Lung (tissue), 12 donors: ENCODE measurements around the gene TNN. TPM values are rescaled to one million over a fixed set of nuclear protein-coding genes. Genes with fewer than 3 reads are reported as not detected.
"Not testable (repeated sequence)": the region's sequence is repeated elsewhere in the genome, so short reads cannot be mapped to it uniquely, and the experiment has no call there.

ENCODE experiments used
- ATAC-seq: fragments of 200-7000 bp; cut with Tn5 transposase; one replicate; pipeline ENCODE4 v1.9.1; 2020; ENCODE audit warnings: moderate number of reproducible peaks; ENCODE audit not compliant: insufficient read depth, low FRiP score
- DNase-seq, 3 donors: peaks; one replicate each; pipeline ENCODE4 v3.0.0-alpha.2; 2013 to 2017
- H3K27ac ChIP-seq, 2 donors: one replicate each; pipeline ENCODE4 v1.5.1; 2013; ENCODE audit warnings: mild to moderate bottlenecking in 2 of 2, moderate library complexity in 2 of 2, control low read depth in 1 of 2, inconsistent platforms in 1 of 2, low read depth in 1 of 2, low read length in 1 of 2
- H3K27me3 ChIP-seq, 3 donors: one replicate each; pipeline ENCODE4 v1.5.1; 2013; ENCODE audit warnings: low read length in 2 of 3; ENCODE audit not compliant: control insufficient read depth in 3 of 3, insufficient read depth in 3 of 3
- H3K36me3 ChIP-seq, 4 donors: one replicate each; pipeline ENCODE4 v1.5.1; 2013; ENCODE audit warnings: low read length in 4 of 4, mild to moderate bottlenecking in 1 of 4, moderate library complexity in 1 of 4; ENCODE audit not compliant: control insufficient read depth in 4 of 4, insufficient read depth in 4 of 4
- H3K4me1 ChIP-seq, 5 donors: one replicate each; pipeline ENCODE4 v1.5.1; 2013; ENCODE audit warnings: low read length in 5 of 5, mild to moderate bottlenecking in 2 of 5, moderate library complexity in 1 of 5; ENCODE audit not compliant: control insufficient read depth in 5 of 5, insufficient read depth in 5 of 5
- H3K4me3 ChIP-seq: one replicate; pipeline ENCODE4 v1.5.1; 2013; ENCODE audit warnings: mild to moderate bottlenecking, control low read depth, moderate library complexity
- H3K9ac ChIP-seq, 2 donors: one replicate each; pipeline ENCODE4 v1.5.1; 2013; ENCODE audit warnings: low read length in 2 of 2, control low read depth in 1 of 2; ENCODE audit not compliant: insufficient read depth in 1 of 2
- H3K9me3 ChIP-seq, 4 donors: one replicate each; pipeline ENCODE4 v1.5.1; 2013; ENCODE audit warnings: low read length in 3 of 4, mild to moderate bottlenecking in 1 of 4, moderate library complexity in 1 of 4; ENCODE audit not compliant: control insufficient read depth in 4 of 4, insufficient read depth in 3 of 4
- CTCF ChIP-seq: IDR thresholded peaks from 2 replicates; pipeline ENCODE4 v1.5.1; 2012; ENCODE audit warnings: mild to moderate bottlenecking; ENCODE audit errors: control extremely low read depth, extremely low read depth
- WGBS, 2 donors: extraction: QIAGEN DNeasy Blood & Tissue Kit; methylation state at CpG; one replicate each; pipeline ENCODE4 v1.1.7; 2013; 5-methylcytosine and 5-hydroxymethylcytosine counted together
- polyA plus RNA-seq, 2 donors: library from polyadenylated mRNA; stranded (reverse); fragments of 200-250 nt; gene quantifications; one replicate each; pipeline ENCODE4 v1.2.1, GENCODE V29; 2013
- total RNA-seq, 2 donors: library from RNA; depleted of rRNA in 1 of 2; stranded (reverse); fragments of >200 nt in 1 of 2; gene quantifications; one replicate each; pipeline ENCODE4 v1.2.1, GENCODE V29; 2014 to 2021
- donor health status: control.
- donor health status: control.
- donor health status: Bipolar disorder and iron deficiency.
- donor health status: healthy.
- donor health status: DM: yes; HTN: yes; CAD: no.

The TNN gene
- total and polyA plus RNA-seq, 4 donors = 0.02 to 1.3 (median 0.04) TPM; not detected in 1

DNA sequence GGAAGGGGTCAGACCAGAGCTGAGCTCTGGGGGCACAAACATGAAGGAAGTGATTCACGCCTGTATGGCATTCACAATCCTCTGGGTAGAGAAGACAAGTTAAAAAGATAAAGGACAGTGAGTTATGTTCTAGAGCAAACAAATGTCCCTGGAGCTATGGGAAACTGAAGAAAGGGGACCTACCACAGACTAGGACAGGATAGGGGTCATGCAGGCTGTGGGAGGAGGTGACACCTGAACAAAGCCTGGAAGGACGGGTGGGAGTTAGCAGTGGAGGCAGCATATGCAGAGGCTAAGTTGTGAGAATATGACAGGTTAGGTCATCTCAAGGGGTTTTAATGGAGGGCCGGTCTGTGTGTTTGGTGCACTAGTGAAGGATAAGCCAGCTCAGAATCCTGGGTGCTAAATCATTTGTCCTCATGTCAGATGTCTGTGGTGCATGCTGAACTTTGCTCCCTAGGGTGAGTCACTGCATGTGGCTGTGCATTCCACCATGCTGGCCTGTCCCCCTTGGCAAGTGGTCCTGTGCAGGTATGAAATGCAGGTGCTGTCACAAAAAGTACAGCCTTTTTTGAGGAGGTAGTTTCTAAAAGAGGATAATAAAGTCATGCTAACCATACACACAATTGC is 28.5 kb downstream of the TNN start:
- no peaks in the 10 kb centered on the region for H3K36me3 ChIP-seq
- H3K4me1 ChIP-seq = no peaks in the 10 kb centered on the region
- H3K27ac ChIP-seq = no peak overlapping the region
- no peak for TF ChIP-seq CTCF
- ATAC-seq (no peak), DNase-seq (no peak)
- no peaks in the 10 kb centered on the region for H3K27me3 ChIP-seq
- H3K9me3 ChIP-seq = peaks cover 0 to 3% (median 0%) of the 10 kb centered on the region in 4 donors
- no peak overlapping the region for H3K4me3 ChIP-seq
- H3K9ac ChIP-seq = no peak overlapping the region
- 92 to 93% methylated on average over 3 of the region's 3 CpGs for WGBS, 2 donors

DNA sequence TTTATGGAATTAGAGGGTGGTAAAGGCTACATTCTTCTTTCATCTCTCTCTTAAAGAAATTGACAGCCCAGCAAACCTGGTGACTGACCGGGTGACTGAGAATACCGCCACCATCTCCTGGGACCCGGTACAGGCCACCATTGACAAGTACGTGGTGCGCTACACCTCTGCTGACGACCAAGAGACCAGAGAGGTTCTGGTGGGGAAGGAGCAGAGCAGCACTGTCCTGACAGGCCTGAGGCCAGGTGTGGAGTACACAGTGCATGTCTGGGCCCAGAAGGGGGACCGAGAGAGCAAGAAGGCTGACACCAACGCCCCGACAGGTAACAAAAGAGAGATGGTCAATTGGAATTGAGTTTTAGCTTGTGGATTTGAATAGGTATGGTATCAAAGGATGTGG is 29.7 kb downstream of the TNN start:
- DNase-seq = no peak

DNA sequence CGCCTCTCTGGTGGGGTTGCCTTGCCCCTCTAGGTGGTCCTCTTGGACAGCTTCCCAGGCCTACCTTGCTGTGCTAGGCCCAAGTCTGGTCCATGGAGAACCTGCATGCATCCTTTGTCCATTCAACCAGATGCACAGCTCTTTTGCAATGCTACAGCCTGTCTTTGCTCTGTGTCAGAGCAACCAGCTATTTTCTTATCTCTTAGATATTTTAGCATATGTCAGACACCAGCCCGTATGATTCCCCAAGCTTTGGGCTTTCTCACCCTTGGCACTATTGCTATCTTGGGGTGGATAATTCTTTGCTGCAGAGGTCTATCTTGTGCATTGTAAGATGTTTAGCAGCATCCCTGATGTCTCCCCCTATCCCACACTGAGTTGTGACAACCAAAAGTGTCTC is 32.3 kb downstream of the TNN start:
- Histone ChIP-seq H3K4me3 (no peak overlapping the region), H3K9me3 (peaks cover 0 to 5% (median 0%) of the 10 kb centered on the region in 4 donors), H3K27me3 (no peaks in the 10 kb centered on the region), H3K9ac (no peak overlapping the region), H3K27ac (no peak overlapping the region), H3K4me1 (no peaks in the 10 kb centered on the region), H3K36me3 (no peaks in the 10 kb centered on the region)
- no peak for DNase-seq
- no peak for TF ChIP-seq CTCF
- no peak for ATAC-seq
- 82 to 92% methylated on average over 2 of the region's 2 CpGs for WGBS, 2 donors

More for the DNA sequence above, 29.7 kb downstream of the TNN start:
- no peak for ATAC-seq
- Histone ChIP-seq H3K9me3 (peaks cover 0 to 3% (median 0%) of the 10 kb centered on the region in 4 donors), H3K27me3 (no peaks in the 10 kb centered on the region), H3K4me1 (no peaks in the 10 kb centered on the region), H3K27ac (no peak overlapping the region), H3K36me3 (no peaks in the 10 kb centered on the region), H3K4me3 (no peak overlapping the region), H3K9ac (no peak overlapping the region)
- no peak for TF ChIP-seq CTCF
- 93 to 95% methylated on average over 9 of the region's 9 CpGs for WGBS, 2 donors

DNA sequence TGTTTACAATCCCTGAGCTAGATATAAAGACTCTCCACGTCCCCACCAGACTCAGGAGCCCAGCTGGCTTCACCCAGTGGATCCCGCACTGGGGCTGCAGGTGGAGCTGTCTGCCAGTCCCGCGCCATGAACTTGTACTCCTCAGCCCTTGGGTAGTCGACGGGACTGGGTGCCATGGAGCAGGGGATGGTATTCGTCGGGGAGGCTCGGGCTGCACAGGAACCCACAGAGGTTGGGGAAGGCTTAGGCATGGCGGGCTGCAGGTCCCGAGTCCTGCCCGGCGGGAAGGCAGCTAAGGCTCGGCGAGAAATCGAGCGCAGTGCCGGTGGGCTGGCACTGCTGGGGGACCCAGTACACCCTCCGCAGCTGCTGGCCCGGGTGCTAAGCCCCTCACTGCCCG is 34.5 kb downstream of the TNN start:
- not testable (repeated sequence) for H3K27me3 ChIP-seq, H3K9ac ChIP-seq, H3K36me3 ChIP-seq, H3K4me1 ChIP-seq, ATAC-seq, H3K9me3 ChIP-seq, H3K4me3 ChIP-seq, DNase-seq, H3K27ac ChIP-seq
- WGBS, 2 donors = 90 to 98% methylated on average over 17 to 21 of the region's 21 CpGs

DNA sequence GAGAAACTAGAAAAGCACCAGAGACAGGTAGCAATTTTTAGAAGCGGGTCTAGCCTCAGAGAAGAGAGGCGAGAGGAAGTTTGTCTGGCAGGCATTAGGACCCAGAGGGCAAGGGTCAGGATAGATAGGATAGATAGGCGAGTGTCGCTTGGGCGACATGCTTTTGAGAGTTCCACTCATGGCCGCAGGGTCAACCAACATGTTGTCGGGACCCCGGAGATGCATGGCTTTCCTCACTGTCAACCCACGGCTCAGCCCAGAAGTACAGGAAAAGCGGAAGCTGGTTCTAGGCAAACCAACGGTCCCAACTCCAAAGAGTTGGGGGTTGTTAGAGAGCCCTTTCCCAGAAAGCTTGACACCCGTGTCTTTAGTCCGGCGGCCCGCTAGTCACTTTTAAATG is 38.9 kb downstream of the TNN start:
- not testable (repeated sequence) for H3K27ac ChIP-seq, H3K4me1 ChIP-seq, H3K9me3 ChIP-seq, DNase-seq, H3K36me3 ChIP-seq, H3K9ac ChIP-seq, H3K27me3 ChIP-seq, H3K4me3 ChIP-seq, ATAC-seq
- WGBS, 2 donors = 91 to 98% methylated on average over 15 of the region's 15 CpGs

DNA sequence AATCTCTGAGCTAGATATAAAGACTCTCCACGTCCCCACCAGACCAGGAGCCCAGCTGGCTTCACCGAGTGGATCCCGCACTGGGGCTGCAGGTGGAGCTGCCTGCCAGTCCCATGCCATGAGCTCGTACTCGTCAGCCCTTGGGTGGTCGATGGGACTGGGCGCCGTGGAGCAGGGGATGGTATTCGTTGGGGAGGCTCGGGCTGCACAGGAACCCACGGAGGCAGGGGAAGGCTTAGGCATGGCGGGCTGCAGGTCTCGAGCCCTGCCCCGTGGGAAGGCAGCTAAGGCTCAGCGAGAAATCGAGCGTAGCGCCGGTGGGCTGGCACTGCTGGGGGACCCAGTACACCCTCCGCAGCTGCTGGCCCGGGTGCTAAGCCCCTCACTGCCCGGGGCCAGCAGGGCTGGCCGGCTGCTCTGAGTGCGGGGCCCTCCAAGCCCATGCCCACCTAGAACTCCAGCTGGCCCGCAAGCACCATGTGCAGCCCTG is 40.7 kb downstream of the TNN start:
- H3K9ac ChIP-seq, H3K9me3 ChIP-seq, H3K36me3 ChIP-seq, H3K27ac ChIP-seq, DNase-seq, H3K27me3 ChIP-seq, H3K4me3 ChIP-seq, ATAC-seq, H3K4me1 ChIP-seq: not testable (repeated sequence)
- 94 to 97% methylated on average over 22 to 25 of the region's 25 CpGs for WGBS, 2 donors
